NCI-H187 treated with DMSO at 0.1 percent for 48 hours (cell line): Measurements from ENCODE around the gene FAM83D.

ENCODE experiments used
- DNase-seq: peaks from one replicate; lab custom pipeline; 2025; lab: John Stamatoyannopoulos, UW

The FAM83D gene

GRCh38 chr20:38926142-38926933, at the start of gene FAM83D:
FAM83D (plus strand) TSS chr20:38926417; CDS start chr20:38926443, 26 bp downstream.
- peak; percentile 91 for DNase-seq

GRCh38 chr20:38877483-38877882, 48.7 kb upstream of the FAM83D start:
- DNase-seq = no peak

GRCh38 chr20:38878866-38879265, 47.4 kb upstream of the FAM83D start:
- no peak for DNase-seq

- DNase-seq = no peak
These were observed 45.1 kb upstream of the FAM83D start for GRCh38 chr20:38880952-38881735.

- no peak for DNase-seq
These were observed 44.3 kb upstream of the FAM83D start for GRCh38 chr20:38881806-38882440.

GRCh38 chr20:38882600-38882999, 43.6 kb upstream of the FAM83D start:
- DNase-seq = no peak

- no peak for DNase-seq
These were observed 42.9 kb upstream of the FAM83D start for GRCh38 chr20:38883081-38883980.

GRCh38 chr20:38883981-38884733, 42.1 kb upstream of the FAM83D start:
- no peak for DNase-seq

GRCh38 chr20:38885357-38885756, 40.9 kb upstream of the FAM83D start:
- DNase-seq = no peak

GRCh38 chr20:38888059-38888831, 38.0 kb upstream of the FAM83D start:
- DNase-seq = no peak

- no peak for DNase-seq
These were observed 37.2 kb upstream of the FAM83D start for GRCh38 chr20:38889050-38889449.

- DNase-seq = no peak
These were observed 36.3 kb upstream of the FAM83D start for GRCh38 chr20:38889792-38890496.

- no peak for DNase-seq
These were observed 35.8 kb upstream of the FAM83D start for GRCh38 chr20:38890497-38890818.

GRCh38 chr20:38892091-38892981, 33.9 kb upstream of the FAM83D start:
- DNase-seq = no peak

GRCh38 chr20:38893056-38893564, 33.1 kb upstream of the FAM83D start:
- no peak for DNase-seq

GRCh38 chr20:38893565-38894090, 32.6 kb upstream of the FAM83D start:
- no peak for DNase-seq

- no peak for DNase-seq
These were observed 31.9 kb upstream of the FAM83D start for GRCh38 chr20:38894091-38894847.
